NAMALWA (cell line): ENCODE results near the gene TMEM202.
"Not testable (repeated sequence)": the region's sequence is repeated elsewhere in the genome, so short reads cannot be mapped to it uniquely, and the experiment has no call there.

Source experiments
- DNase-seq: peaks from one replicate; pipeline ENCODE4 v3.0.0-alpha.2; 2015; ENCODE audit warnings: low spot score

TMEM202 gene

GRCh38 chr15:72402726-72403125 lies 4.6 kb downstream of the TMEM202 start:
- no peak for DNase-seq

- DNase-seq: no peak
These were observed 6.3 kb downstream of the TMEM202 start for GRCh38 chr15:72404356-72404755.

GRCh38 chr15:72404841-72405240 lies 6.7 kb downstream of the TMEM202 start:
- no peak for DNase-seq

- DNase-seq: no peak
These were observed 8.8 kb downstream of the TMEM202 start for GRCh38 chr15:72406936-72407335.

GRCh38 chr15:72411111-72411510 lies 13.0 kb downstream of the TMEM202 start:
- no peak for DNase-seq

GRCh38 chr15:72411544-72411943 lies 13.4 kb downstream of the TMEM202 start:
- DNase-seq: no peak

- DNase-seq: not testable (repeated sequence)
These were observed 15.2 kb downstream of the TMEM202 start for GRCh38 chr15:72413337-72413736.

- no peak for DNase-seq
These were observed 17.2 kb downstream of the TMEM202 start for GRCh38 chr15:72415304-72415703.

GRCh38 chr15:72419768-72420167 lies 21.7 kb downstream of the TMEM202 start:
- DNase-seq: not testable (repeated sequence)

- no peak for DNase-seq
These were observed 22.5 kb downstream of the TMEM202 start for GRCh38 chr15:72420576-72420975.

- no peak for DNase-seq
These were observed 23.4 kb downstream of the TMEM202 start for GRCh38 chr15:72421484-72421883.

- no peak for DNase-seq
These were observed 25.2 kb downstream of the TMEM202 start for GRCh38 chr15:72423256-72423655.

GRCh38 chr15:72426753-72427152 lies 28.6 kb downstream of the TMEM202 start:
- no peak for DNase-seq

- DNase-seq: no peak
These were observed 39.7 kb downstream of the TMEM202 start for GRCh38 chr15:72437650-72438316.

GRCh38 chr15:72442848-72443247 lies 44.7 kb downstream of the TMEM202 start:
- not testable (repeated sequence) for DNase-seq

GRCh38 chr15:72445426-72445825 lies 47.3 kb downstream of the TMEM202 start:
- DNase-seq: no peak

GRCh38 chr15:72450805-72451204 lies 52.7 kb downstream of the TMEM202 start:
- no peak for DNase-seq

- no peak for DNase-seq
These were observed 53.1 kb downstream of the TMEM202 start for GRCh38 chr15:72451224-72451623.

- no peak for DNase-seq
These were observed 58.6 kb downstream of the TMEM202 start for GRCh38 chr15:72456684-72457083.
